Activated effector memory CD4-positive, alpha-beta T cell treated with Interleukin-2 at 50 U/mL for 16 hours (primary cell): ENCODE results near the gene RPL5.
"Not testable (repeated sequence)": the region's sequence is repeated elsewhere in the genome, so short reads cannot be mapped to it uniquely, and the experiment has no call there.

Source experiments
- DNase-seq: peaks from one replicate; pipeline ENCODE4 v3.0.0-alpha.2; 2020

RPL5 gene

DNA sequence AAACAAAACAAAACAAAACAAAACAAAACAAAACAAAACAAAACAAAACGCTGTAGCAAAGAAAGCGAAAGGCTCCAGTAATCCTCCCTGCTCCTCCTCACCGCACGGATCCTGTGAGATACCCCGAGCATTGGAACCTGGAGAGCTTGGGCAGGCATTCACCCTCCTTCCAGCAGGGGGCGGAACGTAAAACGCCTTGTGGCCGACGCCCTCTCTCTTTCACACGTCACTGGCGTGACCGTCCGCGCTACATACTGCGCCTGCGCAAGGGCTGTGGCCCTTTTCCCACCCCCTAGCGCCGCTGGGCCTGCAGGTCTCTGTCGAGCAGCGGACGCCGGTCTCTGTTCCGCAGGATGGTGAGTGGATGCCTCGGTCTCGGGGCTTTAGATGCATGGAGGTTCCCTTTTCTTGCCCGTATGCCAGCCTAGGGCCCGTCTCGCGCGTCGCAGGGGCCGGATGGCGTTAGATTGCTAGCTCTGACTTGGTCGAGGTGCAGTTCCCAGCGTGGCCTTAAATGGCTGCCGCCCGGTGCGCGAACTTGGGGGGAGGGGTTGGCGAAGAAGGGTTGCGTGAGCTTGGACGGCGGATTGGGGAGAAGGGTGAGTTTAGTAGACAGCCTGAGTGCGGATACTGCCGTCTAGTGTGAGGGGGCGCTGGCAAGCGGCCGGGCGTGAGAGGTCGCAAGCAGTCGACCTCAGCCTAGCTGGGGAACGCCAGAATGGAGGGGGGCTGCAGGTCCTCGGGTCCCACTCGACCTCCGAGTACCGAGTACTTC is at the start of gene RPL5:
RPL5 (plus strand) TSS at position 279 of the 775 bp plus-strand sequence; CDS start at position 354, 75 bp downstream.
- DNase-seq, result peak; percentile 95

DNA sequence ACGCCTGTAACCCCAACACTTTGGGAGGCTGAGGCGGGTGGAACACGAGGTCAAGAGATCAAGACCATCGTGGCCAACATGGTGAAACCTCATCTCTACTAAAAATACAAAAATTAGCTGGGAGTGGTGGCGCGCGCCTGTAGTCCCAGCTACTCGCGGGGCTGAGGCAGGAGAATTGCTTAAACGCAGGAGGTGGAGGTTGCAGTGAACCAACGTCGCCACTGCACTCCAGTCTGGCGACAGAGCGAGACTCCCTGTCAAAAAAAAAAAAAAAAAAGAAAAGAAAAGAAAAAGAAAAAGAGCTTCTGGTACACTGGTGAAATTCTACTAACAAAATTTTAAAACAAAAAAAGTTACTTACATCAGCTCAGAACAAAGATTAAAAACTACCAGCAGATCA is 48.3 kb upstream of the RPL5 start:
- not testable (repeated sequence) for DNase-seq

DNA sequence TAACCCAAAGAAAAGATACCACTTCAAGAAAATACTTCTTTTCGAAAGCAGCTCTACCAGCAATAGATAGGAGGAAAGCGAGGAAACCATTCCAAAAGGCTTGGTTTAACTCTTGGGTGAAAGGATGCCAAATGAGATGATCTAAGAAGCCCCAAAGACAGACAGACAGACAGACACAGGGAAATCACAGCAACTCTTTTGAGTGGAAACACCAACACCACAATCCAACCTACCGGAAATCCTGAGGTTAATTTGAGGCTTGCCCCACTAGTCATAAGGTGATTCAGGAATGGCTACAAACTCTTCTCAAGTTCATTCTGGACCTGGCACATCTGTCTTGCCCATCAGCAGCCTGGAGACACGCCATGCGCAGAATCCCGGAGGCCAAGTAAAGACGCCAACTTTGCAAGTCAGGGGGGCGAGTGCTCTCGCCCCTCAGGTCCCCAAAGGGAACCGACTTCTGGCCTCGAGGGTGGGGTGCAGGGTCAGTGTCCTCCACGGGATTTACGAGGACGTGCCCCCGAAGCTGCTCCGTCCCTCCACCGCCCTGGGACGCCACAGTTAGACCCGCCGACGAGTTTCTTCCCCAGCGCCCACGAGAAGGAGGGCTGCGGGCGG is 47.7 kb upstream of the RPL5 start:
- peak; percentile 2 for DNase-seq

- DNase-seq, result peak; percentile 15
Measured at GRCh38 chr1:92784639-92785500, 47.0 kb upstream of the RPL5 start, which contains the start of gene EVI5. Gene EVI5, minus strand, starts transcription at chr1:92785108. Its CDS starts 48,562 bp downstream, at chr1:92736546.

DNA sequence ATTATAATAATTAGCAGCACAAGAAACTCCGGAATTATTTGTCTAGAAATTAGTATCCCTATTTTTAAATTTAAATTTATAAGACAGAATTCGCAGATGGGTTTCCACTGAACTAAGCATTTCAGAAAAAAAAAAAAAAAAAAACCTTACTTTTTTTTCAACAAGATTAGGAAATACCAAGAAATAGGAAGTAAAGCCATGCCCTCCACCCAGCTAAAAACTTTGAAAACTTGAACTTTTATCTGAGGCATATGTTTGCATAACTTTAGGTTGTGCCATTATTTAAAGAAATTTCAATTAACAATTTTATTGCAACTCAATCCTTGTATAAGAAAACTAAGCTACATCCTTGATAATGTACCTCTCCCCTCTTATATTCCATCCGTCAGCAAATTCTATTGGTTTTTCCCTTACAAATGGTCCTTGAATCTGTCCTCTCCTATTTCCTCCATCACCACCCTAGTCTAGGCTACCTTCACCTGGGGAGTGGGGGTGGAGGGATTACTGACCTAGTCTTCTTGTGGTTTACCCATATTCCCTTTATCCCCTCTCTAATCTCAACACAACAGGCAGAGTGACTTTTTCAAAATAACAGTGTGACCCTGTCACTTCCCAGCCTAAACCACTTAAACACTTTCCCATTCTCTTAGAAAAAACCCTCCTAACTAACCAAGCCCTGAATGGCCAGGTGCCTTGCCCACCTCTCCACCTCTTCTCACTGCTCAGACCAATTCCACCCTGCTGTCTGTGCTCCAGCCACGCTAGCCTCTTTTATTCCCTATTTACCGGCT is 45.5 kb upstream of the RPL5 start:
- DNase-seq, result no peak

DNA sequence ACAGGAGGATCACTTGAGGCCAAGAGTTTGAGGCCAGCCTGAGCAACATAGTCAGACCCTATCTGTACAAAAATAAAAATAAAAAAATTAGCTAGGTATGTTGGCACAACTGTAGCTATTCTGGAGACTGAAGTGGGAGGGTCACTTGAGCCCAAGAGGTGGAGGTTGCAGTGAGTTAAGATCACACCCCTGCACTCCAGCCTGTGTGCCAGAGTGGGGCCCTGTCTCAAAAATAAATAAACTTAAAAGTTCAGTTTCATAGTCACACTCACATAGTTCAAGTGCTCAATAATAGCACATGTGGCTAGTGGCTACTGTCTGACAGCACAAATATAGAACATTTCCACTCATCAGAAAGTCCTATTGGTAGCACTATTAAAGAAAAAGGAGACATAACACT is 41.8 kb upstream of the RPL5 start:
- DNase-seq, result no peak

- DNase-seq, result no peak
Measured at GRCh38 chr1:92790867-92791266, 41.0 kb upstream of the RPL5 start.

DNA sequence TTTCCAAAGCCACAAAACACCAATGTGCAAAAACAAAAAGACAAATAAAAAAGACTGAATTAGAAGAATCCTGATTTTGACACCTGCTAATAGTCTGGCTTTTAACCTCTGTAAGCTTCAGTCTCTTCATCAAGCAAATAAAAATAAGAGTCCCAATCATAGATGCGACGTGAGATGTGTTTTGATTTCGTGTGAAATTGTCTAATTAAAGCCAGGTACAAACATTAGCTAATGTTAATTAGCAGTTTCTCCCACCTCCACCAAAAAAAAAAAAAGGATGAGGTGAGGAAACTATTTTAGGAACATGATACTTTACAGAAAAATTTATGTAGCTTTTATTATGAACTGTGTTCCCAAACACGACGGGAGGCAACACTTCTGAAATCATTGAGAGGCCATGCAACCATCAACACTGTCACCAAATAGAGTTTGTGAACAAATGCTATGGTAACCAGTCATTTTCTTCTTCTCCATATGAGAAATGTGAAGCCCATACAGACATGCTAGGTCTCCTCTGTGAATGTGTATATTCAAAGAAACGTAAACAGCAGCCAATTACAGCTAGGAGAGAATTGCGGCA is 40.3 kb upstream of the RPL5 start:
- DNase-seq, result no peak

- DNase-seq, result no peak
Measured at GRCh38 chr1:92792340-92792782, 39.5 kb upstream of the RPL5 start.

DNA sequence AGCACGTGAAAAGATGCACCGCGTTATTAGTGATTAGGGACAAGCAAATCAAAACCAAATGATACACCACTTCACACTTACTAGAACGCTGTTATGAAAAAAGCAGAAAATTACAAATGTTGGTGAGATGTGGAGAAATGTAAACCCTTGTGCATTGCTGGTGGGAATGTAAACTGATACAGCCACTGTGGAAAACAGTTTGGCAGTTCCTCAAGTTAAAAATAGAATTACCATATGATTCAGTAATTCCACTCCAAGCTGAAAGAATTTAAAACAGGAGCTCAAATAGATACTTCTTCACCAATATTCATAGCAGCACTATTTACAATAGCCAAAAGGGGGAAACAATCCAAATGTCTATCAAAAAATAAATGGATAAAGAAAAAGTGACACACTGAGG is 36.7 kb upstream of the RPL5 start:
- no peak for DNase-seq

- no peak for DNase-seq
Measured at GRCh38 chr1:92797297-92797696, 34.5 kb upstream of the RPL5 start.

DNA sequence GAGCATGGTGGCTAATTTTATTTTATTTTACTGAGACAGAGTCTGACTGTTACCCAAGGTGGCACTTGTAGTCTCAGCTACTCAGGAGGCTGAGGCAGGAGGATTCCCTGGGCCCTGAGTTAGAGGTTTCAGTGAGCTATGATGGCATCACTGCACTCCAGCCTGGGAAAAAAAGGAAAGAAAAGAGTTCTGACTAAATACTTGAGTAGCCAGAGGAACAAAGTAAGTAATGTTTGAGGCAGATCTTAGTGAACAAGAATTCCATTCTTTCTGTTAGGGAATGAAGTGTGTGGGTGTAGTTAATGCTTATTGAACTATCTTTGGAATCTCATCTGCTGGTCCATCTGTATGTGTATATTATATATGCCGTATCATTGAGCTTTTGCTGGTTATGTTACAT is 33.9 kb upstream of the RPL5 start:
- no peak for DNase-seq

DNA sequence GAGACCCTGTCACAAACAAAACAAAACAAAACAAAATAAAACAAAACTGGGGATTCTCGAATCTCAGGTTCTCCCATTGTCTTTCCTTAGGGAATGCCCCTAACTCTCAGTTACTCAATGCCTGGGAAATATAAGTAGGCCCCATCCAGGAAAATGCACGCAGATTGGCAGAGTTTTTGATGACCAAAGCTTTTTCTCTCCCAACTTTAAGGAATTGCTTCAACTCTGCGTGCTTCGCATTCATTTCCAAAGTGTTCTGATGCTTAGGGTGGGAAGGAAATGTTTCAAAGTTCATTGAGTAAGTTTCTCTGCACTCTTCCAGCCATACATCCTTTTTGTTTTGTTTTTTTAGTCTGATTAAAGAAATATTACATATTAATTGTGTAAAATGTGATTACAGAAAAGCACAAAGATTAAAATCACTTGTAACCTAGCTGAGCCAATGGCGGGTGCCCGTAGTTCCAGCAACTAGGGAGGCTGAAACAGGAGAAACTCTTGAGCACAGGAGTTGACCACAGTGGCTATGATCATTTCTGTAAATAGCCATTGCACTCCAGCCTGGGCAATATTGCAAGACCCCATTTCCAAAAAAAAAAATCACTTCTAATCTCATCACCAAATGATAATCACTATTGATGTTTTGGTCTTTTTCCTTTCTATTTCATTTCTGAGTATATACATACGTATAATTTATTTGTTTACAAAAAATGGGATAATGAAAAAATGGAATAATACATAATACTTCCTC is 28.5 kb upstream of the RPL5 start:
- DNase-seq, result no peak

- no peak for DNase-seq
Measured at GRCh38 chr1:92804721-92805201, 27.1 kb upstream of the RPL5 start.

DNA sequence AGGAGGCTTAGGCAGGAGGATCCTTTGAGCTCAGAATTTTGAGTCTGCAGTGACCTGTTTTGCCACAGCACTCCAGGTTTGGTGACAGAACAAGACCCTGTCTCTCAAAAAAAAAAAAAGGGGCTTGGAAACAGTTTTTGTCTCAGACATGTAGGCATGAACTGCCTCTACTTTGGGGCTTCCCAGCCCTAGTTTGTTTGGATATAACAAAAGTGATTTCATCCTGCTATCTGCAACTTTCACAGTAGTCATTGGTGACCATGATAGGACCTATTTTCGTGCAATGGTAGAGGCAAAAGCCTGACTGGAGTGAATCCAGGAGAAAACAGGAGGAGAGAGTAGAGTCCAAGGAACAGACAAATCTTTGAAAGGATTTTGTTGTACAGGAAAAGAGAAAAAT is 26.6 kb upstream of the RPL5 start:
- DNase-seq, result no peak

- no peak for DNase-seq
Measured at GRCh38 chr1:92808381-92808780, 23.5 kb upstream of the RPL5 start.

- DNase-seq, result no peak
Measured at GRCh38 chr1:92816732-92817131, 15.1 kb upstream of the RPL5 start.

DNA sequence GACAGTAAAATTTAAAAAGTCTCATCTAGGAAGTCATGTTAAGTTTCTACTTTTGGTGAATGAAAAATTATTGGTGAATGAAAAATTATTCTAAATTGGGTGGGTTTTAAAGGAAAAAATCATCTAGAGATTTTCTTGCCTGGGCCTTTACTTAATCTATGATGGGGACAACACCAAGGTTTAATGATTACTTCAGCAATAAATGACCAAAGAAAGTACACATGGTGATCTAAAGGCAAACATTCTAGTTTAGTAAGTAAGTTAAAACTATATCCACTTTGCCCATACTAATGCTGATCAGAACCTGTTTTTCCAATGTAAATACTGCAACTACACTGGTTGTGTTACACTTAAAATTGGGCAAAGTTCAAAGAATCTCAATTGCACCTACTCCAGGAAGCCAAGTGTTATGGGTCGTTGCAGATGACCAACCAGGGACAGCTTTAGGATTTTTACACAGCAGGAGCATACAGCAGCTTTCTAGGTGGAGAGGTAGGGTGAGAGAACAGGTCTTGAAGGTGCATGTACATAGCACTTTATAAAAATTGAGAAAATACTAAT is 14.6 kb upstream of the RPL5 start:
- DNase-seq, result no peak

DNA sequence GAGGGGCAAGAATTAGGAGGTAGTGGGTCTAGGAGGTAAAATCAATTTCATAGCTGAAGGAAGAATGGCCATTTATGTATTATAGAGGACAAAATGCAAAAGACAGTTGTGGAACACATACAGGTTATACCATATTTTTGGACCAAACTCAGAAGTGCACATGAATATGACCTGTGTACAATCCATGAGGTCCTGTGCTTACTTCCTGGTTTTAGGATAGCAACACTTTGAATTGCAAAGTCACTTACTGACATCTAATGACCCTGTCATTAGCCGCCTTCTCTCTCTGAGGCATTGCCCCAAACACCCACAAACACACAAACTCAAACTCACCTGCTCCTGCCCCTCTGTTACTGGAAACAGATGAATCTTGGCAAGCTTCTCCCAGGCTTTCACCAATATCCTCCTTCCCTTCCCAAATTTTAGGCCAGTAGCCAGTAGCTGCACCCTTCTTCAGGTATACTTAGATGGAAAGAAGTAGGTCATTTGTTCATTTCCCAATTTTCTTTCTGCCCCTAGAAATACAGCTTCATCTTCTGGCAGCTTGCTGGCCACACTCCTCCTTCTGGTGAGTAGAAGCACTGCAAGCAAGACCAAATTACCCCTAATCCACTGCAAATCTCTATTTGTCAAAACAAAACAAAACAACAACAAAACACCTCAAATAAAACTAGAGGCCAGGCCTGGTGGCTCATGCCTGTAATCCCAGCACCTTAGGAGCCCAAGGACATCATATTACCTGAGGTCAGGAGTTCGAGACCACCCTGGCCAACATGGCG is 13.7 kb upstream of the RPL5 start:
- DNase-seq, result no peak

GRCh38 chr1:92820024-92820423 is 11.8 kb upstream of the RPL5 start:
- no peak for DNase-seq
